ENCODE measurements around the gene ARHGAP31.

Gene ARHGAP31

GRCh38 chr3:119375510-119375909 is 81.3 kb downstream of the ARHGAP31 start:
- H3K9me3 ChIP-seq = no peaks in the 10 kb centered on the region
- H3K4me1 ChIP-seq (ENCODE audit: control insufficient read depth in 1 of 2, insufficient read depth in 1 of 2, low read depth in 1 of 2, low read length in 1 of 2) = no peaks in the 10 kb centered on the region
- H3K27me3 ChIP-seq = no peaks in the 10 kb centered on the region
- no peak overlapping the region for H3K27ac ChIP-seq
- TF ChIP-seq CTCF (IDR thresholded peaks at IDR 0.05) = no peak
- no peak overlapping the region for H3K4me3 ChIP-seq (ENCODE audit: low read depth in 1 of 2, low read length in 1 of 2)
- H3K36me3 ChIP-seq = no peaks in the 10 kb centered on the region

GRCh38 chr3:119376758-119377157 is 82.6 kb downstream of the ARHGAP31 start:
- Histone ChIP-seq H3K27me3 (no peaks in the 10 kb centered on the region), H3K9me3 (no peaks in the 10 kb centered on the region), H3K36me3 (no peaks in the 10 kb centered on the region), H3K4me3 (ENCODE audit: low read depth in 1 of 2, low read length in 1 of 2) (no peak overlapping the region), H3K27ac (no peak overlapping the region), H3K4me1 (ENCODE audit: control insufficient read depth in 1 of 2, insufficient read depth in 1 of 2, low read depth in 1 of 2, low read length in 1 of 2) (no peaks in the 10 kb centered on the region)
- no peak for TF ChIP-seq CTCF (IDR thresholded peaks at IDR 0.05)

- Histone ChIP-seq H3K4me3 (ENCODE audit: low read depth in 1 of 2, low read length in 1 of 2) (no peak overlapping the region), H3K4me1 (ENCODE audit: control insufficient read depth in 1 of 2, insufficient read depth in 1 of 2, low read depth in 1 of 2, low read length in 1 of 2) (no peaks in the 10 kb centered on the region), H3K9me3 (no peaks in the 10 kb centered on the region), H3K36me3 (no peaks in the 10 kb centered on the region), H3K27ac (no peak overlapping the region), H3K27me3 (no peaks in the 10 kb centered on the region)
- no peak for TF ChIP-seq CTCF (IDR thresholded peaks at IDR 0.05)
Observed at GRCh38 chr3:119378259-119378803, 84.1 kb downstream of the ARHGAP31 start.

GRCh38 chr3:119380697-119381096 is 86.5 kb downstream of the ARHGAP31 start:
- Histone ChIP-seq H3K27me3 (no peaks in the 10 kb centered on the region), H3K9me3 (no peaks in the 10 kb centered on the region), H3K36me3 (no peaks in the 10 kb centered on the region), H3K4me3 (ENCODE audit: low read depth in 1 of 2, low read length in 1 of 2) (no peak overlapping the region), H3K4me1 (ENCODE audit: control insufficient read depth in 1 of 2, insufficient read depth in 1 of 2, low read depth in 1 of 2, low read length in 1 of 2) (no peaks in the 10 kb centered on the region), H3K27ac (no peak overlapping the region)
- no peak for TF ChIP-seq CTCF (IDR thresholded peaks at IDR 0.05)

- no peak overlapping the region for H3K27ac ChIP-seq
- no peak for TF ChIP-seq CTCF (IDR thresholded peaks at IDR 0.05)
- no peaks in the 10 kb centered on the region for H3K9me3 ChIP-seq
- H3K4me3 ChIP-seq (ENCODE audit: low read depth in 1 of 2, low read length in 1 of 2) = no peak overlapping the region
- H3K36me3 ChIP-seq = no peaks in the 10 kb centered on the region
- H3K27me3 ChIP-seq = no peaks in the 10 kb centered on the region
- H3K4me1 ChIP-seq (ENCODE audit: control insufficient read depth in 1 of 2, insufficient read depth in 1 of 2, low read depth in 1 of 2, low read length in 1 of 2) = no peaks in the 10 kb centered on the region
Observed at GRCh38 chr3:119382134-119382533, 88.0 kb downstream of the ARHGAP31 start.

- no peaks in the 10 kb centered on the region for H3K36me3 ChIP-seq
- H3K27ac ChIP-seq = no peak overlapping the region
- no peaks in the 10 kb centered on the region for H3K9me3 ChIP-seq
- H3K27me3 ChIP-seq = no peaks in the 10 kb centered on the region
- H3K4me1 ChIP-seq (ENCODE audit: control insufficient read depth in 1 of 2, insufficient read depth in 1 of 2, low read depth in 1 of 2, low read length in 1 of 2) = no peaks in the 10 kb centered on the region
- no peak overlapping the region for H3K4me3 ChIP-seq (ENCODE audit: low read depth in 1 of 2, low read length in 1 of 2)
- no peak for TF ChIP-seq CTCF (IDR thresholded peaks at IDR 0.05)
Observed at GRCh38 chr3:119388577-119388976, 94.4 kb downstream of the ARHGAP31 start.
